ENCODE results near the gene ATF4.

ATF4 gene

DNA sequence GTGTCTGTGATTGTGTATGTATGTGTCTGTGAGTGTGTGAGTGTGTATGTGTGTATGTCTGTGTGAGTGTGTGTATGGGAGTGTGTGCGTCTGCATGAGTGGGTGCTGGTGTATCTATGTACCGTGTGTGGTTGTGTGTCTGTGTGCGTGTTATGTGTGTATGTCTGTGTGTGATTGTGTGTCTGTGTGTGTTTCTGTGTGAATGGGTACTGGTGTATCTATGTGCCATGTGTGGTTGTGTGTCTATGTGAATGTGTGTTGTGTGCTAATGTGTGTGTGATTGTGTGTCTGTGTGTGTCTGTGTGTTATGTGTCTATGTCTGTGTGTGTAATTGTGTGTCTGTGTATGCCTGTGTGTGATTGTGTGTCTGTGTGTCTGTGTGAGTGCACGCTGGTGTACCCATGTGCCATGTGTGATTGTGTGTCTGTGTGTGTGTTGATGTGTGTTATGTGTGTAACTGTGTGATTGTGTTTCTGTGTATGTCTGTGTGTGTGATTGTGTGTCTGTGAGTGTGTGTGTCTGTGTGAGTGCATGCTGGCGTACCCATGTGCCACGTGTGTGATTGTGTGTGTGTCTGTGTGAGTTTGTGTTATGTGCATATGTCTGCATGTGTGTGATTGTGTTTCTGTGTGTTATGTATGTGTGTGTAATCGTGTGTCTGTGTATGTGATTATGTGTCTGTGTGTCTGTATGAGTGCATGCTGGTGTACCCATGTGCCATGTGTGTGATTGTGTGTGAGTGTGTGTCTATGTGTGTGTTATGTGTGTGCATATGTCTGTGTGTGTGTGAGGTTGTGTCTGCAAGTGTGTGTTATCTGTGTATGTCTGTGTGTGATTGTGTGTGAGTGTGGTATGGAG is 43.4 kb downstream of the ATF4 start:
- H3K27ac Mint-ChIP-seq (ENCODE audit: low read depth): no peak overlapping the region
- H3K4me1 Mint-ChIP-seq: peaks cover 6% of the 10 kb centered on the region
- no peak for DNase-seq (ENCODE audit: low spot score in 2 of 2)
- ATAC-seq (replicated peaks; ENCODE audit: extremely low read depth, poor library complexity, severe bottlenecking): no peak
- H3K4me3 Mint-ChIP-seq: no peak overlapping the region
- peaks cover 2% of the 10 kb centered on the region for H3K36me3 Mint-ChIP-seq (ENCODE audit: insufficient read depth)
- no peaks in the 10 kb centered on the region for H3K27me3 Mint-ChIP-seq
- peaks cover 9% of the 10 kb centered on the region for H3K9me3 Mint-ChIP-seq

DNA sequence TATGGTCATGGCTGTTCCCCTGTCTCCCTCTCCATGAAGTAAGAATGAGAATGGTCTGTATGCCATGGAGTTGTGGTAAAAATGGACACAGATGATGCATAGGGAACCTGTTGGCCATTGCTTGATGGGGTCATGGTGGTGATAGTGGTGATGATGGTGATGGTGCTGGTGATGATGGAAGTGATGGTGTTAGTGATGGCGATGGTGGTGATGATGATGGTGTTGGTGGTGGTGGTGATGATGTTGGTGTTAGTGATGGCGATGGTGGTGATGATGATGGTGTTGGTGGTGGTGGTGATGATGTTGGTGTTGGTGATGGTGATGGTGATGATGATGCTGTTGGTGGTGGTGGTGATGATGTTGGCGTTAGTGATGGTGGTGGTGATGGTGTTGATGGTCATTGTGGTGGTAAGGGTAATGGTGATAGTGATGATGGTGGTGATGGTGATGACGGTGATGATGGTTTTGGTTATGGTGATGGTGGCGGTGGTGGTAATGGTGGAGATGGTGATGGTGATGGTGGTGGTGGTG is 45.1 kb downstream of the ATF4 start:
- peaks cover 6% of the 10 kb centered on the region for H3K4me1 Mint-ChIP-seq
- H3K27ac Mint-ChIP-seq (ENCODE audit: low read depth): no peak overlapping the region
- ATAC-seq (replicated peaks; ENCODE audit: extremely low read depth, poor library complexity, severe bottlenecking) (no peak), DNase-seq (ENCODE audit: low spot score in 2 of 2) (no peak)
- peaks cover 2% of the 10 kb centered on the region for H3K36me3 Mint-ChIP-seq (ENCODE audit: insufficient read depth)
- no peak overlapping the region for H3K4me3 Mint-ChIP-seq
- H3K9me3 Mint-ChIP-seq: peaks cover 9% of the 10 kb centered on the region
- H3K27me3 Mint-ChIP-seq: no peaks in the 10 kb centered on the region

DNA sequence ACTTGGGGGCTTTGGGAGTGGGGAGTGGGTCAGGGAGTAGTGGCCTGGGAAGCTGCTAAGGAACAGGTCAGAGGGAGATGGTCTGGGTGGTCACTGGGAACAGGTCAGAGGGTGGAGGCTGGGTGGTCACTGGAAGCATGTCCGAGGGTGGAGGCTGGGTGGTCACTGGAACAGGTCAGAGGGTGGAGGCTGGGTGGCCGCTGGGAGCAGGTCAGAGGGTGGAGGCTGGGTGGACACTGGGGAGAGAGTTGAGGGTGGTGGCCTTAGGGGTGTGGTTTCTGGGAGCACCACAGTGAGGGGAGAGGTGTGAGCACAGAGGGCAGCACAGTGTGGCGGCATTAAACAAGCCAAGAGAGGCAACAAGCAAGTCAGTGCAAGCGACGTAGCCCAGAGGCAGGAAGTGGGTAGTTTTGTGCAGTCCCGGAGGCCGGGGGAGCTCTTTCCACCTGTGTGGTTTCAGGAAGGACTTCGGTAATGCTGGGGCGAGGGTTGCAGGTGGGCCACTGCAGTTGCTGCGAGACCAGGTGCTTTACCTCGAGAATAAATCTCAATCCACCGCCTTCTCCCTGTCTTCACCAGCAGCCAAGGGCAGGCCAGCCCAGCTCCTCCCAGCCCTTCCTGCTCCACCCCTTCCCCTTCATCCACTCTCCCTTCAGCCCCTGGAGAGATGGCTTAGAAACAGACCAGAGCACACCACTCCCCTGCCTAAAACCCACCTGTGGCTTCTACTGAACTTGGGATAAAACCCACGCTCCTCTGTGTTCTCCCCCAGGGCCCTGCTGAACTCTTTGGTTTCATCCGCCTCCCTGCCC is 47.0 kb downstream of the ATF4 start:
- H3K27me3 Mint-ChIP-seq: no peaks in the 10 kb centered on the region
- DNase-seq (ENCODE audit: low spot score in 2 of 2): peak in 1 of 2 donors; percentile 13
- peak overlapping the region; percentile 12 for H3K4me3 Mint-ChIP-seq
- peaks cover 2% of the 10 kb centered on the region for H3K36me3 Mint-ChIP-seq (ENCODE audit: insufficient read depth)
- ATAC-seq (replicated peaks; ENCODE audit: extremely low read depth, poor library complexity, severe bottlenecking): peak; percentile 76
- peaks cover 9% of the 10 kb centered on the region for H3K9me3 Mint-ChIP-seq
- H3K27ac Mint-ChIP-seq (ENCODE audit: low read depth): no peak overlapping the region
- peaks cover 6% of the 10 kb centered on the region for H3K4me1 Mint-ChIP-seq

DNA sequence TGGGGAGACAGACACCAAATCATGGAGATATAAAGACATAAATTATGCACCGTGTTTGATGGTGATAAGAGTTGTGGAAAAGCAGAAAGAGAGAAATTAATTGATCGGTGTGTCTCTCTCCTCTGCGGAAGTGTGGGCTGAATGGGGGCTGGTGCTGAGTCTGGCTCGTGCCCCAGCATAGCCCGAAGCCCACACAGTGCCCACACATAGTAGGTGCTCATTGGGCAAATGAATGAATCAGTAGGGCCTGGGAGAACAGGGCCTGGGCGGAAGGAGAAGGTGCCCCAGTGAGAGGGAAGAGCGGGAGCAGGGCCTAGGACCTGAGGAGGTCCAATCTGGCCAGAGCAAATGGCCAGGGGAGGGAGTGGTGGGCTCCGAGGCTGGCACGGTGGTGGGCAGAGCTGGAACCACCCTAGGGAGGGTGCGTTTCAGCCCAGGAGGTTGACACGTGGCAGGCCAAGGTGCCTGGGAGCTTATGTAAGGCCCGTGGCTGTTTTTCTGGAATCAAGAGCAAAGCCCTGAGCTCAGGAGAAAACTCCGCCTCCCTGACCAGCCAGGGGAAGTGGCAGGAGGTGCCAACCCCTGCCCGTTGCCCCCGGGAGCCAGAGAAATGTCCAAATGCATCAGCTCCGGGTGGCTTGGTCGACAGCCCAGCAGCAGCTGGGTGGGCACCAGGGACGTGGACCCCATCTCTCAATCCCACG is 48.1 kb downstream of the ATF4 start:
- ATAC-seq (replicated peaks; ENCODE audit: extremely low read depth, poor library complexity, severe bottlenecking): no peak
- H3K27ac Mint-ChIP-seq (ENCODE audit: low read depth): no peak overlapping the region
- no peak for DNase-seq (ENCODE audit: low spot score in 2 of 2)
- H3K27me3 Mint-ChIP-seq: peaks cover 3% of the 10 kb centered on the region
- H3K4me3 Mint-ChIP-seq: no peak overlapping the region
- H3K4me1 Mint-ChIP-seq: peaks cover 6% of the 10 kb centered on the region
- peaks cover 9% of the 10 kb centered on the region for H3K9me3 Mint-ChIP-seq
- H3K36me3 Mint-ChIP-seq (ENCODE audit: insufficient read depth): peaks cover 2% of the 10 kb centered on the region

DNA sequence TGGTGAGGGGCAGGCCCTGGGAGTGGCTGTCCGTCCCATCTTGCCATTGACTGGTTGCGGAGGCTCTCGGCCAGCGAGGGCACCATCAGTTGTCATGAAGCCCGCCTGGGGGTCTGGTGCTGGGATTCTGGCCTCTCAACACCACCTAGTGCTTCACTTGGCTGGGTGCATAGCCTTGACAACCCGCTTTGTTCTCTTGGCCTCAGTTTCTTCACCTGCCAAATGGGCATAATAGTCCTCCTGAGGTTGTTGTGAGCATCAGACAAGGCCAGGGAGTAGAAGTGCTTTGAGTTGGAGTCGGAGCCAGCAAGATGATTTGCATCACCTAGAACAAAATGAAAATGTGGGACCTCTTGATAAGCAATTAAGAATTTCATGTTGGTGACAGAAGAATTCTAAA is 48.7 kb downstream of the ATF4 start:
- DNase-seq (ENCODE audit: low spot score in 2 of 2) (no peak), ATAC-seq (replicated peaks; ENCODE audit: extremely low read depth, poor library complexity, severe bottlenecking) (no peak)
- H3K27me3 Mint-ChIP-seq: peaks cover 10% of the 10 kb centered on the region
- no peak overlapping the region for H3K4me3 Mint-ChIP-seq
- peaks cover 6% of the 10 kb centered on the region for H3K4me1 Mint-ChIP-seq
- no peak overlapping the region for H3K27ac Mint-ChIP-seq (ENCODE audit: low read depth)
- H3K36me3 Mint-ChIP-seq (ENCODE audit: insufficient read depth): peaks cover 2% of the 10 kb centered on the region
- peaks cover 9% of the 10 kb centered on the region for H3K9me3 Mint-ChIP-seq

DNA sequence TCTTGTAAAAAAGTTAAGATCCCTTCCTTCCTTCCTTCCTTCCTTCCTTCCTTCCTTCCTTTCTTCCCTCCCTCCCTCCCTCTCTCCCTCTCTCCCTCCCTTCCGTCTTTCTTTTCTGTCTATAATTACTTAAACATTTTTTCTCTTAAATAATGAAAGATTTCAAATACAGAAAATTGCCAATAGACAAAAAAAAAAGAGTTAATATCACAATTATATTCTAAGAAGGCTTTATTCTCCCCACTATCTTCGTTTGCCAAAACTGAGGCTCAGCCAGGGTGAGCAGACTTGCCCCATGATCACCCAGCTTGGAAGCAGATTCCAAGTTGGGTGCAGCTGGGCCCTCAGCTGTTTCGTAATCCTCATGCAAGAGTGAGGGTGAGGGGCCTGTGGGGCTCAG is 49.9 kb downstream of the ATF4 start:
- H3K4me3 Mint-ChIP-seq: no peak overlapping the region
- peaks cover 6% of the 10 kb centered on the region for H3K4me1 Mint-ChIP-seq
- H3K9me3 Mint-ChIP-seq: peaks cover 8% of the 10 kb centered on the region
- peaks cover 2% of the 10 kb centered on the region for H3K36me3 Mint-ChIP-seq (ENCODE audit: insufficient read depth)
- H3K27me3 Mint-ChIP-seq: peaks cover 10% of the 10 kb centered on the region
- ATAC-seq (replicated peaks; ENCODE audit: extremely low read depth, poor library complexity, severe bottlenecking) (no peak), DNase-seq (ENCODE audit: low spot score in 2 of 2) (no peak)
- no peak overlapping the region for H3K27ac Mint-ChIP-seq (ENCODE audit: low read depth)

DNA sequence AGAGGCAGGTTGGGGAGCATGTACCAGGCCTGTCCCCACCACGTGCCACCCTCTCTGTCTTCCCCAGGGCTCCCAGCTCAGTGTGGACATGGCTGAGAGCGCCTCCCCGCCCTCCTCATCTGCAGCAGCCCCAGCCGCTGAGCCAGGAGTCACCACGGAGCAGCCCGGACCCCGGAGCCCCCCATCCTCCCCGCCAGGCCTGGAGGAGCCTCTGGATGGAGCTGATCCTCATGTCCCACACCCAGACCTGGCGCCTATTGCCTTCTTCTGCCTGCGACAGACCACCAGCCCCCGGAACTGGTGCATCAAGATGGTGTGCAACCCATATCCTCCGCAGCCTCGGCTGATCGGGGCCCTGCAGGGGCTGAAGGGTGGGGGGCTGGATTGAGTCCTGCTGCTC is 50.3 kb downstream of the ATF4 start, which contains the start of gene CACNA1I:
Gene CACNA1I, plus strand, starts transcription at position 89 of the 400 bp plus-strand sequence. Its CDS starts 0 bp downstream, at position 89.
- Mint-ChIP-seq H3K27me3 (peaks cover 10% of the 10 kb centered on the region), H3K9me3 (peaks cover 4% of the 10 kb centered on the region), H3K27ac (ENCODE audit: low read depth) (no peak within 1 kb of the TSS), H3K4me3 (no peak within 1 kb of the TSS), H3K36me3 (ENCODE audit: insufficient read depth) (peaks cover 1% of the 10 kb centered on the region), H3K4me1 (peaks cover 6% of the 10 kb centered on the region)
- ATAC-seq (replicated peaks; ENCODE audit: extremely low read depth, poor library complexity, severe bottlenecking) (no peak), DNase-seq (ENCODE audit: low spot score in 2 of 2) (no peak)

DNA sequence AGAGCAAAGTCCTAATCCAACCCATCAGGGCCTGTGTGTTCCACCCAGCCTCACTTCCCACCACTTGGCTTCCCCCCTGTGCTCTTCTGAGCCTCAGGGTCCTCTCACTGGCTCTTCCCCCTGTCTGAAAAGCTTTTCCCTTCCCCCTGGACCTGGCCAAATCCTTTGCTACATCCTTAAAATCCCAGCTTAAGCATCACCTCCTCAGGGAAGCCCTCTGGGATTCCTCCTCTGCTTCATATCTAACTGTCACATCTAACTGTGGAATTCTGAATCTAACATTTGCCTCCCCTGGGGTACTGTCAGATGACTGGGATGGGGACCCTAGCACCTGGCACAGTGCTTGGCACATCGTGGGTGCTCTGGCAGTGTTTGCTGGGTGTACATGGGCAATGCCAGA is 51.2 kb downstream of the ATF4 start:
- no peaks in the 10 kb centered on the region for H3K36me3 Mint-ChIP-seq (ENCODE audit: insufficient read depth)
- no peaks in the 10 kb centered on the region for H3K9me3 Mint-ChIP-seq
- H3K4me1 Mint-ChIP-seq: peaks cover 6% of the 10 kb centered on the region
- no peak overlapping the region for H3K27ac Mint-ChIP-seq (ENCODE audit: low read depth)
- H3K4me3 Mint-ChIP-seq: no peak overlapping the region
- no peak for ATAC-seq (replicated peaks; ENCODE audit: extremely low read depth, poor library complexity, severe bottlenecking)
- no peak for DNase-seq (ENCODE audit: low spot score in 2 of 2)
- H3K27me3 Mint-ChIP-seq: peaks cover 10% of the 10 kb centered on the region
